GM04504 (cell line): ENCODE results near the gene LRFN3.
"Not testable (repeated sequence)": the region's sequence is repeated elsewhere in the genome, so short reads cannot be mapped to it uniquely, and the experiment has no call there.

Experiments
- DNase-seq: peaks from one replicate; pipeline ENCODE4 v3.0.0-alpha.2; 2012; ENCODE audit warnings: low read depth

The LRFN3 gene, protein sequence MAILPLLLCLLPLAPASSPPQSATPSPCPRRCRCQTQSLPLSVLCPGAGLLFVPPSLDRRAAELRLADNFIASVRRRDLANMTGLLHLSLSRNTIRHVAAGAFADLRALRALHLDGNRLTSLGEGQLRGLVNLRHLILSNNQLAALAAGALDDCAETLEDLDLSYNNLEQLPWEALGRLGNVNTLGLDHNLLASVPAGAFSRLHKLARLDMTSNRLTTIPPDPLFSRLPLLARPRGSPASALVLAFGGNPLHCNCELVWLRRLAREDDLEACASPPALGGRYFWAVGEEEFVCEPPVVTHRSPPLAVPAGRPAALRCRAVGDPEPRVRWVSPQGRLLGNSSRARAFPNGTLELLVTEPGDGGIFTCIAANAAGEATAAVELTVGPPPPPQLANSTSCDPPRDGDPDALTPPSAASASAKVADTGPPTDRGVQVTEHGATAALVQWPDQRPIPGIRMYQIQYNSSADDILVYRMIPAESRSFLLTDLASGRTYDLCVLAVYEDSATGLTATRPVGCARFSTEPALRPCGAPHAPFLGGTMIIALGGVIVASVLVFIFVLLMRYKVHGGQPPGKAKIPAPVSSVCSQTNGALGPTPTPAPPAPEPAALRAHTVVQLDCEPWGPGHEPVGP

DNA sequence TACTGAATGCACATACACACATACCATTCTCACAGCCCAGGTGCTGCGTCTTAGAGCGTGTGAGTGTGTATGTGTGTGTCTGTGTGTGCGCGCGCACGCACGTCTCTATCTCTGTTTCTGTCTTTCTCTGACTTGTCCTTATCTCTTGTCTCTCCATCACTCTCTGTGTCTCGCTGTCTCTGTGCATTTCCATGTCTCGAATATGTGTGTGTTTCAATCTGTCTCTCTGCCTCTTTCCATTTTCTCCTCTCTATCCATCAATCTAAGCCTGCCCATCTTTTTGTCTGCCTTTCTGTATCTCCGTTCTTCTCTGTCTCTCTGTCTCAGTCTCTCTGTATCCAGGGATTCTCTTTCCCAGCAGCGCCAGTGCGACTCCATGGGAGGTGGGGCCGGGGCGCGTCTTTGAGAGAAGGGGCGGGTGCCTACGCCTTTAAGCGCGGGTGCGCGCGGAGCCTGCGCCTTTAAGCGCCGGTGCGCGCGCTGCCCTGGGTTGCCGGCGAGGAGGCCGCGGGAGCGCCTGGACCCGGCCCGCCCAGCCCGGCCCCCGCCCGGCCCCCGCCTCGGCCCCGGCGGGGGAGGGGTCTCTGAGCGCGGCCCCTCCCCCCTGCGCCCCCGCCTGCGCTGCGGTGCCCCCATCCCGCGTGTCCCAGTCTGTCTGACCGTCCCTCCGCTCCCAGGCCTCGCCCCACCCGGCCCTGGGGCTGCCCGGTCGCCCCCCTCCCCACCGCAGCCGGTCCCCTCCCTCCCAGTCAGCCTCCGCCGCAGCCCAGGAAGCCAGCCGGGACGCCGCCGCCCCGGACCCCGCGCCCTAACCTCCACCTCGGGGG lies at the start of gene LRFN3:
TSS of gene LRFN3 (plus strand) at position 464 of the 827 bp plus-strand sequence. CDS start 3,052 bp downstream, outside the sequence.
- no peak for DNase-seq

DNA sequence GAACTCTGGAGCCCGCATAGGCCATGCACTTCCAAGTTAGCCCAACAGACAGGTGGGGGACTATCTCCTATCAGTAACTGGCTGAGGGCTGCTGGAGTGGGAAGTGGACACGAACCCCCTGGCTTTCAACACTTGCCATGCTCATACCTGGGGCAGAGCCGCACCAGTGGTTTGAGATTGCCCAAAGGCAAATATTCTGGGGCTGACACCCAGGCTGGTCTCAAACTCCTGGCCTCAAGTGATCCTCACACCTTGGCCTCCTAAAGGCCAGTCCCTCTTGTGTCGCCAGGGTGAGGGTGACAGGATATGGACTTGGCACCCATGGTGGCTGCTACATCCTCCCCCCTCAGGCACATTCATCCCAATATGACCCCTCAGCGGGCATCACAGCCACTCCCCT lies 49.0 kb upstream of the LRFN3 start:
- no peak for DNase-seq

DNA sequence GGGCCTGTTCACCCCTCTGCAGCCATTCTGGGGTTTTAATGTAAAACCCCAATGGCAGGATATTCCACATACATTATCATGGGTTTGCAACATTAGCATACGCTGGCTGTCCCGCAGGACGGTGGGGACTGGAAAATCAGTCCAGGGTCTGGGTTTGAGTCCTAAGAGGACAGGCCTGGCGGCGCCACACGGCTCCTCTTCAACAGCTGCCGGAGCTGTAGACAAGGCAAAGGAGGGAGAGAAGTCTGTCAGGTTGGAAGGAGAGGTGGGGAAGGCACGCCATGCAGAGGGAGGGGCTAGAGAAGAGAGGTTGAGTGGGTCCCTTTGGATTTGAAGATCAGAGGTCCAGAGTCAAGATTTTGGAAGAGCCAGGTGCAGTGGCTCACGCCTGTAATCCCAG lies 47.8 kb upstream of the LRFN3 start:
- no peak for DNase-seq

DNA sequence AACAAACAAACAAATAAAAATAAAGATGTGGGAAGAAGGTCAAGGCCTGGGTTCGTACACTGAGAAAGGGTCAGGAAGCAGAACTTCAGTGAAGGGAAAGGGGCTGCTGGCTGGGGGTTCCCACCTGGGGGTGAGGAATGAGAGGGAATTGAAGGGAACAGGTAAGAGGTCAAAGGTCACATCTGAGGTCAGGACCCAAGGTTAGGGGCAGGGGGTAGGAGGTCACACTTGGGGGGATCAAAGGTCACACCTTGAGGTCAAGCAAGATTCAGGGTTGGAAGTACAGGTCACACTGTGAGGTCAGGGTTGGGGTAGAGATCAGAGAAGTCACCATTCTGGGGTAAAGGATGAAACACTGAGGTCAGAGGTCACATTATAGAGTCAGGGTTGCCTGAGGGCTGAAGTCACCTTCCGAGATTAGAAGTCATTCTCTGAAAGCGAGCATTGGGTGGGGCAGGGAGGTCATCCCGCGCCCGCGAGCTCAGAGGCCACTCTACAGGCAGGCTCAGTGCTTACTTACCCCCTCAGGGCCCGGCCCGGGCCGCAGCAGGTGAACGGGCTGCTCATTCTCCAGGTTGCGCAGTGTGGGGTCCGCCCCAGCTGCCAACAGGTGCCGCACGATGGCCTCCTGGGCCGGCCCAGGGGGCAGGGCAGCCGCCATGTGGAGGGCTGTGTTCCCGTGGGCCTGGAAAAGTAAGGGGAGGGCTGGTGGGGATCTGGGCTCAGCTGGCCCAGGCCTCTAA lies 46.6 kb upstream of the LRFN3 start:
- no peak for DNase-seq

DNA sequence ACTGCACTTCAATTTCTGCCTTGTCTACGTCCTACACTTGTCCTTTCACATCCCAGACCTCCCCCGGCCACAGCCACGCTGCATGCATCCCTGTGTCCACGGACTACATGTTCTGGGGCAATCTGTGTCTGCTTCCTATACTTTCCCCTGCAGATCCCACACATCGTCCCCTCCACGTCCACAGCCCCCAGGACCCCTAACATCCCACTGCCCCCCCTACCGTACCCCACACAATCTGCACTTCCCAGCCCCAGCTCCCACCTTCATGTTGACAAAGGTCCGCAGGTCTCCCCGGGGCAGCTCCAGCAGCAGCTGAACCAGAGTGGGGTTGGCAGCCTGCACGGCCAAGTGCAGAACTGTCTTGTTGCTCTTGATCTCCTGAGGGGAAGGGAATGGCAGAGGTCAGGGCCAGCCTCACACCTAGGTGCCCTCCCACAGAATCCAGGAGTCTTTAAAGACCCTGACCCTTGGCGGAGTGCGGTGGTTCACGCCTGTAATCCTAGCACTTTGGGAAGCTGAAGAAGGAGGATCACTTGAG lies 46.0 kb upstream of the LRFN3 start:
- DNase-seq = no peak

DNA sequence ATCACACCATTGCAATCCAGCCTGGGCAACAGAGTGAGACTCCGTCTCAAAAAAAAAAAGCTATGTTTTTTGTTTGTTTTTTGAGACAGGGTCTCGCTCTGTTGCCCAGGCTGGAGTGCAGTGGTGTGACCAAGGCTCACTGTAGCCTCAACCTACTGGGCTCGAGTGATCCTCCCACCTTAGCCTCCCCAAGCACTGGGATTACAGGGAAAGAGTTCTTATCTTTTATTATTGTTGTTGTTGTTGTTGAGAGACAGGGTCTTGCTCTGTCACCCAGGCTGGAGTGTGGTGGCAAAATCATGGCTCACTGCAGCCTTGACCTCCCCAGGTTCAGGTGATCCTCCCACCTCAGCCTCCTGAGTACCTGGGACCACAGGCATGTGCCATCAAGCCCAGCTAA lies 44.4 kb upstream of the LRFN3 start:
- DNase-seq = not testable (repeated sequence)

DNA sequence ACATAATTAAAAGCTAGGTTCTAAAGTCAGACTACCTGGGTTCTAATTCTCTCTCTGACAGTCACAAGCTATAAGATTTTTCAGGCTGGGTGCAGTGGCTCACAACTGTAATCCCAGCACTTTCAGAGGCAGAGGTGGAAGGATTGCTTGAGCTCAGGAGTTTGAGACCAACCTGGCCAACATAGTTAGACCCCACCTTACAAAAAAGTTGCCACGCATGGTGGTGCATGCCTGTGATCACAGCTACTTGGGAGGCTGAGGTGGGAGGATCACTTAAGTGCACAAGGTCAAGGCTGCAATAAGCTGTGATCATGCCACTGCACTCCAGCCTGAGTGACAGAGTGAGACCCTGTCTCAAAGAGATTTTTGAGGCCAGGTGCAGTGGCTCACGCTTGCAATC lies 41.8 kb upstream of the LRFN3 start:
- DNase-seq = no peak

DNA sequence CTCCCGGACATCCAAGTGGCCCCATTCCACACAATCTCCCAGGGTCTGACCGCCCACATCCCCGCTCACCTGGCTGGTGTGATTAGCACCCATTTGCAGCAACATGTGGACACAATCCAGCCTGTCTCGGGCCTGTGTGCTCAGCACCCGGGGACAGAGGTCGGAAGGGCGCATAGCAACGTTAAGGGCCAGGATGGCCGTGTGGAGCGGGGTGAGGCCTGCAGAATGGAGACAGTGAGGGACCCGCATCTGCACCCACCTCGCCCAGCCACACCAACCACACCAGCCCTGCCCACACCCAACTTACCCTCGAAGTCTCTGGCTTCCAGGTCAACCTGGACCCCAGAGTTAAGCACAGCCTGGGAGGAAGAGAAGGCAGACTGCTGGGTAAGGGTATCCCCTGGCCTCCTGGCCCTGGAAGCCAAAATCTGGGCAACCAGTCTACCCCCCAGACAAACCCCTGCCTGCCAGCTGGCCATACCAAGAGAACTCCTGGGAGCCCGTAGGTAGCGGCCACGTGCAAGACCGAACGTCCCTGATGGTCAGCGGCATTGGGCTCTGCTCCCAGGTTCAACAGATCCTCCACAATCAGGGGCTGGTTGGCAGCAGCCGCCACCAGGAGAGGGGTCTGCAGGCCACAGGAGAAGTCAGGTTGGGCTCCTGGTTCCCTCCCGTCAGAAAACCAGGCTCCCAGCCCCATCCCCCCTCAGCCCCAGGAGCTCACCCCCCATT lies 40.1 kb upstream of the LRFN3 start:
- no peak for DNase-seq

DNA sequence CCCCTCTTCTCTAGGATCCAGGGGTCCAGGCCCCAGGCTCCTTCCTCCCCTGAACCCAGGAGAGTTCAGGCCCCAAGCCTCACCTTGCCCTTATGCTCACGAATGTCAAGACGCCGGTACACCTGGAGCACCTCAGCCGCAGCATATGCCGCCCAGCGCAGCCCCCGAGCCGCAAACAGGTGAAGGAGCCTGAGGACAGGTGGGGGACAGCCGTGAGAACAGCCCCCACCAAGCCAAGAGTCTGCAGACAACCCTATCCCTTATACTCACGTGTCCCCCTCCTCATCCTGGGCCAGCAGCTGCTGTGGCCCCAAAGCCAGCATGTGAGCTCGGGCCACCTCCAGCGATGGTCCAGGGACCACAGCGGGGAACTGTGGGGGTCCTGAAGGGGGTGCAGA lies 39.5 kb upstream of the LRFN3 start:
- DNase-seq = no peak

DNA sequence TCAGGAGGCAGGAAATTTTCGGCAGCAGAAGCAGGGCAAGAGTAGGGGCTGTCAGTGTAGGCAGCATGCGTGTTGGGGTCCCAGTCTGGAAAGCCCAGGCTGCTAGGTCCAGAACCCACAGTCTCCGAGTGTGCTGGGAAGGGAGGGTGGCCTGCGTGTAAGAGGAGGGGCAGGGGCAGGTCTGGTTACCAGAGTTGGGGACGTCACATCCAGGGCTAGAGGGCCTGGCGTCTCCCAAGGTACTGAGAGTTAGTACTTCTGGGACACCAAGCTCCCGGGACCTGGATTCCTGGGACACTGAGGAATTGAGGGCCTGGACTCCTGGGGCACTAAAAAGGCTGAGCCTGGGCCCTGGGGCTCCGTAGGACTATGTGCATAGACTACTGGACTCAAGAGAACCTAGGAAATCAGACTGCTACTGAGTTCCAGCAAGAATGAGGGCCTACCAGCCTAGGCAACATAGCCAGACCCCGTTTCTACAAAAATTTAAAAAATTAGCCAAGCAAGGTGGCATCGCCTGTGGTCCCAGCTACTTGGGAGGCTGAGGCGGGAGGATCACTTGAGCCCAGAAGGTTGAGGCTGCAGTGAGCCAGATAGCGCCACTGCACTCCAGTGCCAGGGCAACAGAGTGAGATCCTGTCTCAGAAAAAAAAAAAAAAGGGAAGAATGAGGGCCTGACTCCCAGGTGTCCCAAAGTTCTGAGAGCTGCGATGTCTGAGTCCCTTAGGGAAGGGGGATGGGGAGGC lies 38.3 kb upstream of the LRFN3 start:
- DNase-seq = no peak

DNA sequence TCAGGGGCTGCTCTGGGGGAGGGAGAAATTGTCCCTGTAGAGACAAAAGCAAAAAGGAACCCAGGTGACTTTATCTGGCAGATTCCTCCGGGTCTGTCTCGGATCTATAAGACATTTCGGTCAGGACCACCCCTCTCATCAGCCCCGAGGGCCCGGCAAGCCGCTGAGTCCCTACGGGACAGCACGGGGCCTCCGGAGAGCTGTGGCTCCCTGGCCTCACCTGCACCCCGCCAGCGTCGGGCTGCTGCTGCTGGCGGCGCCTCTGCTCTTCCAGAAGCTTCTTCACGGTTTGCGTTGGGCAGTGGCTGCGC lies 37.7 kb upstream of the LRFN3 start:
- DNase-seq = no peak

DNA sequence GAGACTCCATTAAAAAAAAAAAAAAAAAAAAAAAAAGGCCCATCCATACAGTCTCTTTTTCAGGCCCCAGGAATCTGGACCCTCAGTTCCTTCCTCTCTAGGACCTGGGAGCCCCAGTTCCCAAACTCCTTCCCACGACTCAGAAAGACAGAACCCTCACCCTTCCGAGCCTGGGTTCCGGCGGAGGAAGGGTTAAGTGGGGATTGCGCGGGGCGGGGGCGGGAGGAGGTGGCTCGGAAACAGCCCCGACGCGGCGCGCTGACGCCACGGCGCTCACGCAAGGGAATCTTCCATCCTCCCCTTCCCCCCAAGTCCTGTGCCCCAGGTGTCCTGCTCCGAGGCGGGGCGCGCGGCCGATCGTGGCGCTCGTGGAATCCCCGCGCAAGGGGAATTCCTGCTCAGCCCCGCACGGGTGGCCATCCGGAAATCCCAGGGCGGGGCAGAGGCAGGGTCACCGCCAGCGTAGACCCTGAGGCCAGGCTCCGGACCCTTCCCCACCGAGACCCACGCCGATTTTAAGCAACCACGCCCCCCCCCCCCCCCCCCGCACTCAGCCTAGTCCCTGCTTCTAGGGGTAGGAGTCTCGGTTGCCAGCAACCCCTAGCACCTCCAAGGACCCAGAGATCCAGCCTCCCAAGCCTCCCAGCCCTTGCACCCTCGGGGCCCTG lies 36.5 kb upstream of the LRFN3 start:
- peak; percentile 53 for DNase-seq

DNA sequence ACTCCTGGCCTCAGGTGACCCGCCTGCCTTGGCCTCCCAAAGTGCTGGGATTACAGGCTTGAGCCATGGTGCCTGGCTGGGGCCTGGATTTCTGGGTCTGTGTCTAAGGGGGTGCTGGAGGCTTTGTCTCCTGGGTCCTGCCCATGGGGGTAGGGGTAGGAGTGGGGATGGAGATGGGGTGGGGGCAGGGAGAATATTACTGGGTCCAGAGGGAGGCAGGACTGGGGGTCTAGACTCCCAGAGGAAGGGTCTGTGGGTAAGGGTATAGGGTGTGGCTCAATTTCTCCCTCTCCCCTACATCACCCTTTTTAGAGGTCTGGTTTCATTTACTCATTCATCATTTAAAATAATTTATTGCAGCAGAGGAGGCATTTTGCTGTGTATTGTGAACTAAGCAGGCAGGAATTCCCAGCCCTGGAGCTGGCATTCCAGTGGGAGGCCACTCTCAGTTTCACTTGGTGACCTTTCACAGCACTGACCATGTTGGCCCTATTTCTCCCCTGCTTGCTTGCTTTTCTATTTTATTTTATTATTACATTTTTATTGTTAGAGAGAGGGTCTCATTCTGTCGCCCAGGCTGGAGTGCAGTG lies 35.0 kb upstream of the LRFN3 start:
- peak; percentile 67 for DNase-seq

DNA sequence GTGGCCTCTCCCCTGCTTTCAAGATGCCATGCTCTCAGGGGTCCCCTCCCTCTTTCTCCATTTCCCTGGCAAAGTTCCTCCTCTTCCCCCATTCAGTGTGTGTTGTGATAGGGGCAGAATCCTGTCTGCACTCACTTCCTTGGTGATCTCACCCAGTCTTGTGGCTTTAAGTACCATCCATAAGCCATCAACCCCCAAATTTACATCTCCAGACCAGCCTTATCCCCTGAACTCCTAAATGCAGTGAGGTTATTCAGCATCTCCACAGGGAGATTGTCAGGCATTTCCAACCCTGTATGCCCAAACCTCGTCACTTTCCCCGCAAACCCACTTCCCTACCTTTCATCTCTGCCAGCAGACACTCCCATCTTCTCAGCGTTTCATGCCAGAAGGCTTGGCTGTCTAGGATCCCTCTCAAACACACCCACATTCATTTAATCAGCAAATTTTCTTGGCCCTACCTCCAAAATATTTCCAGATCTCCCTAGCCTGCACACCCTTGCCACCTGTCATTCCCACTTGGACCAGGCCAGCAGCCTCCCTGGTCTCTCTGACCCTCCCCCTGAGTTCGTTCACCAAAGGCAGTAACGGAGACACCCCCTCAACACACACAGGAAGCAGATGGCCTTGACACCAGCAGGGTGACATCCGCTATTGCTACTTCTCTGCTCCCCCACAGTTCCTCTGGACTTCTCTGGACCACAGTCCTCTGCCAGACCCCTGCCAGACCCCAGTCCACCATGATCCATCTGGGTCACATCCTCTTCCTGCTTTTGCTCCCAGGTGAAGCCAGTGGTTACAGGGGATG lies 34.1 kb upstream of the LRFN3 start, which contains the start of gene HCST:
TSS of gene HCST (plus strand) at position 676 of the 808 bp plus-strand sequence. CDS start at position 741, 65 bp downstream.
- peak; percentile 68 for DNase-seq

DNA sequence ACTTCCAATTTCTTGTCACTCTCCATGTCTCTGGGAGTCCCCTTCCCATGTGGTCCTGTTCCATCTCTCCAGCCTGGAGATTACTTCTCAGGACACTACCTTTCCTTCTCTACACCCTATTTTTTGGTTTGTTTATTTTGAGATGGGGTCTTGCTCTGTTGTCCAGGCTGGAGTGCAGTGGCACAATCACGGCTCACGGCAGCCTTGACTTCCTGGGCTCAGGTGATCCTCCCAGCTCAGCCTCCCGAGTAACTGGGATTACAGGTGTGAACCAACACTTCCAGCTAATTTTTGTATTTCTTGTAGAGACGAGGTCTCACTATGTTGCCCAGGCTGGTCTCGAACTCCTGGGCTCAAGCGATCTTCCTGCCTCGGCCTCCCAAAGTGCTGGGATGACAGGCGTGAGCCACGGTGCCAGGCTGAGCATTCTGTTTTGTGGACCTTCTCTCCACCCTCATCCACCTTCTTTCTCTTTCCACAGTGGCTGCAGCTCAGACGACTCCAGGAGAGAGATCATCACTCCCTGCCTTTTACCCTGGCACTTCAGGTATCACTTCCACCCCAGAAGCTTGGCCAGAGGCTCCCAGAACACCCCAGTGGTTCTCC lies 33.2 kb upstream of the LRFN3 start:
- DNase-seq = no peak

DNA sequence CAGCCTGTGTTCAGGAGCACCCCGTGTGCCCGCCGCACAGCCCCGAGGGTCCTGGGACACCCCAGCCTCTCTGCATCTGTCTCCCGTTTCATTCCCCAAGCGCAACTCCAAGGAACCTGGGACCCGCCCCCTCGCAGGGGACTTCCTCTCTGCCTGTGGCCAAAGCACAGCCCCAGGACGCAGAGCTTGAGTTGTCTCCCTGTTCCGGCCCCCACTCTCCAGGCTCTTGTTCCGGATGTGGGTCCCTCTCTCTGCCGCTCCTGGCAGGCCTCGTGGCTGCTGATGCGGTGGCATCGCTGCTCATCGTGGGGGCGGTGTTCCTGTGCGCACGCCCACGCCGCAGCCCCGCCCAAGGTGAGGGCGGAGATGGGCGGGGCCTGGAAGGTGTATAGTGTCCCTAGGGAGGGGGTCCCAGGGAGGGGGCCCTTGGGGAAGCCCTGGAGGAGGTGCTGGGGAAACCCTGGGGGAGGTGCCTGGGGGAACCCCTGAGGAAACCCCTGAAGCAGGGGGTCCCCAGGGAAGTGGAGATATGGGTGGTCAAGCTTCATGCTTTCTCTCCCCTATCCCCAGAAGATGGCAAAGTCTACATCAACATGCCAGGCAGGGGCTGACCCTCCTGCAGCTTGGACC lies 32.5 kb upstream of the LRFN3 start:
- DNase-seq = peak; percentile 48

DNA sequence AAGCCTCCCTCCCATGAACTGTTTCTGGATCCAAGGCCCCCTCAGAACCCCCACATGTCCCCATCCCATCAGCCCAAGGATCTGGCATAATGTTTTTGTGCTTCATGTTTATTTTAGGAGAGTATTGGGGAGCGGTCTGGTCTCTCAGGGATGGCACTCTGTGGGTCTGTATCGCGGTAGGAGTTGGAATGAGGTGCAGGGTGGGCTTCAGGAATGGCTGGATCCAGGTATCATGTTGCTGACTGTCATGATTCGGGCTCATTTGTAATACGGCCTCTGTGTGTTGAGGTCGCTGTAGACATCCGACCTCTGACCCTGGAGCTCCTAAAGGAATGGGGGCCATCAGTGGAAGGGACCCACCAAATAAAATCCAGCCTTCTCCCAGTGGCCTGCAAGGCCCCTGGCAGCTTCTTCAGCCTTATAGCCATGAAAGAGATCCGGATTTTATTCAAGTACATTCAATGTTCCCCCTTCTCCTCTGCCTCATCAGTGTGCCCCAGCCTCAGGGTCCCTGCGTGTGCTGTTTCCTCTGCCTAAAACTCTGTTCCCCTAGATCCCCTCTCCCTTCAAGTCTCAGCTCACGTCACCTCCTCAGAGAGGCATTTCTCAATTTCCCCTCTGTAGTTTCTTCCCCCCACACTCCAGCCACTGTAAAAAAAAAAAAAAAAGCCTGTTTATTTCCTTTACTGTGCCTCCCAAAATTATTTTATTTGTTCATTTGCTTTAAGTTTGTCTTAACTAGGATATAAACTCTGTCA lies 31.7 kb upstream of the LRFN3 start:
- no peak for DNase-seq
